NOMO-1 treated with DMSO at 0.1 percent for 48 hours (cell line): ENCODE results near the gene EFCAB3.
"Not testable (repeated sequence)": the region's sequence is repeated elsewhere in the genome, so short reads cannot be mapped to it uniquely, and the experiment has no call there.

Source experiments
- DNase-seq: peaks from one replicate; lab custom pipeline; 2025; ENCODE audit not compliant: unreplicated experiment; lab: John Stamatoyannopoulos, UW

The EFCAB3 gene

DNA sequence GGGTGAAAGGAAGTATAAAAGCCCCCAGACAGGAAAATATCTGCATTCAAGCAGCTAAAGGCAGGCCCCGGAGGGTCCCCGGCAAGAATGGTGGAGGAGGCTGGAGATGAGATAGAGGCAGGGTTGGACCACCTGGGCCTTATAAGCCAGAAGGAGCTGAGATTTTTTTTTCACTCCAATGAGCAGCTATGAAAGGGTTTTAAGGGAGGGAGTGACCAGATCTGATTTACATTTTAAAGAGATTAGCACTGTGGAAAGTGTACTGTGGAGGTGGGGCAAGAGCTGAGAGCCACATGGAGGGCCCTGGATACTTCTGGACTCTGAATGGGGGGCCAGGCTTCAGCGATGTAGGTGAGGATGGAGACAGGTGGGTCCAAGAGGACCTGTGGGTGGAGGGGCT lies 84.1 kb downstream of the EFCAB3 start:
- not testable (repeated sequence) for DNase-seq

DNA sequence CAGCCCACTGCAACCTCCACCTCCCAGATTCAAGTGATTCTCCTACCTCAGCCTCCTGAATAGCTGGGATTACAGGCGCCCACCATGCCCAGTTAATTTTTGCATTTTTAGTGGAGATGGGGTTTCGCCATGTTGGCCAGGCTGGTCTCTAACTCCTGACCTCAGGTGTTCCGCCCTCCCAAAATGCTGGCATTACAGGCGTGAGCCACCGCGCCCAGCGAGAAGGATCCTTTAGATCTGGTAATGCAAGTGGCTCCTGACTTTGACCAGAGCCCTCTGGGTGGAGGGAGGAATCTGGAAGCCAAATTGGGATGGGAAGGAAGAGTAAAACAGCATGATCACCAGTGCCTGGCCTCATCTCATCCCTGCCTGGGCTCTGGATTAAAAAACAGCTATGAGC lies 84.9 kb downstream of the EFCAB3 start:
- DNase-seq, result not testable (repeated sequence)
